GM12892 (cell line): ENCODE measurements around the gene SLC12A4.

Source experiments
- DNase-seq: peaks from one replicate; pipeline ENCODE4 v3.0.0; 2011; ENCODE audit not compliant: insufficient read length
- FAIRE-seq: peaks from 2 replicates; lab custom pipeline; 2011; peaks lifted over from hg19 to GRCh38; lab: Jason Lieb, UNC
- POLR2A ChIP-seq: IDR thresholded peaks from 2 replicates; pipeline ENCODE4 v1.6.1; 2011; ENCODE audit warnings: low read depth, low read length, control low read depth
- POLR2AphosphoS5 ChIP-seq: IDR thresholded peaks from 2 replicates; pipeline ENCODE4 v1.6.1; 2011; ENCODE audit warnings: low read depth, low read length, control low read depth
- TAF1 ChIP-seq: IDR thresholded peaks from 2 replicates; pipeline ENCODE4 v1.6.1; 2011; ENCODE audit warnings: low read depth, mild to moderate bottlenecking, control low read depth, low read length, borderline replicate concordance

SLC12A4 gene

GRCh38 chr16:67966549-67967182 is 1.8 kb downstream of the SLC12A4 start:
- FAIRE-seq (no peak), DNase-seq (no peak)
- no peak; the same call in 1 of the 2 replicates for TF ChIP-seq POLR2AphosphoS5
- no peak for TF ChIP-seq TAF1
- TF ChIP-seq POLR2A, result no peak

- DNase-seq (no peak), FAIRE-seq (no peak)
- TF ChIP-seq POLR2AphosphoS5, result no peak; the same call in 1 of the 2 replicates
- no peak for TF ChIP-seq POLR2A
- TF ChIP-seq TAF1, result no peak
Measured at GRCh38 chr16:67965668-67966548, 2.5 kb downstream of the SLC12A4 start.

GRCh38 chr16:67964477-67965131 is 3.8 kb downstream of the SLC12A4 start:
- TF ChIP-seq POLR2A (no peak), POLR2AphosphoS5 (no peak), TAF1 (no peak)
- DNase-seq, result no peak
- FAIRE-seq, result peak; percentile 21

GRCh38 chr16:67963662-67964321 is 4.6 kb downstream of the SLC12A4 start:
- DNase-seq (no peak), FAIRE-seq (no peak)
- TF ChIP-seq POLR2AphosphoS5 (no peak), POLR2A (no peak), TAF1 (no peak)

- no peak for DNase-seq
- no peak for TF ChIP-seq POLR2A
Measured at GRCh38 chr16:67963292-67963661, 5.2 kb downstream of the SLC12A4 start.

GRCh38 chr16:67962135-67962534 is 6.3 kb downstream of the SLC12A4 start:
- DNase-seq (no peak), FAIRE-seq (no peak)
- no peak for TF ChIP-seq POLR2A
- TF ChIP-seq TAF1, result no peak
- TF ChIP-seq POLR2AphosphoS5, result no peak

More at GRCh38 chr16:67963292-67963661, 5.2 kb downstream of the SLC12A4 start:
- FAIRE-seq, result no peak

- DNase-seq (no peak), FAIRE-seq (no peak)
- no peak for TF ChIP-seq POLR2A
Measured at GRCh38 chr16:67961551-67961957, 6.9 kb downstream of the SLC12A4 start.

GRCh38 chr16:67959536-67960329 is 8.7 kb downstream of the SLC12A4 start:
- TF ChIP-seq TAF1 (no peak), POLR2A (no peak), POLR2AphosphoS5 (no peak)
- no peak for DNase-seq
- FAIRE-seq, result no peak

- no peak for TF ChIP-seq TAF1
- no peak for TF ChIP-seq POLR2A
- TF ChIP-seq POLR2AphosphoS5, result no peak
- no peak for DNase-seq
- FAIRE-seq, result no peak
Measured at GRCh38 chr16:67957622-67958021, 10.8 kb downstream of the SLC12A4 start.

GRCh38 chr16:67954421-67955196 is 13.8 kb downstream of the SLC12A4 start:
- DNase-seq, result no peak
- TF ChIP-seq POLR2A, result no peak
- TF ChIP-seq POLR2AphosphoS5, result no peak
- TF ChIP-seq TAF1, result no peak
- FAIRE-seq, result no peak
